ENCODE data around the gene KCNJ11. TPM values are rescaled to one million over a fixed set of nuclear protein-coding genes. Genes with fewer than 3 reads are reported as not detected.
A peak's percentile ranks its signal among the peaks of the same experiment; 100 is the strongest.

The KCNJ11 gene
- total RNA-seq, 1 donor from 2014 or later = 18.6 TPM

- no peak overlapping the region for H3K4me3 Mint-ChIP-seq
- H3K36me3 Mint-ChIP-seq = no peaks in the 10 kb centered on the region
- H3K27me3 Mint-ChIP-seq = peaks cover 4% of the 10 kb centered on the region
Measured at GRCh38 chr11:17408641-17409040, 20.2 kb upstream of the KCNJ11 start.

GRCh38 chr11:17408026-17408425 is 19.6 kb upstream of the KCNJ11 start:
- no peak for DNase-seq (ENCODE audit: extremely low spot score, unreplicated experiment)
- peaks cover 13% of the 10 kb centered on the region for H3K4me1 Mint-ChIP-seq (ENCODE audit: unreplicated experiment)
- no peak overlapping the region for H3K4me3 Mint-ChIP-seq
- H3K9me3 Mint-ChIP-seq = no peaks in the 10 kb centered on the region
- TF ChIP-seq CTCF (conservative IDR thresholded peaks at IDR 0.05) = no peak
- H3K36me3 Mint-ChIP-seq = no peaks in the 10 kb centered on the region
- peaks cover 3% of the 10 kb centered on the region for H3K27me3 Mint-ChIP-seq
- no peak overlapping the region for H3K27ac Mint-ChIP-seq

More at GRCh38 chr11:17408641-17409040, 20.2 kb upstream of the KCNJ11 start:
- Mint-ChIP-seq H3K27ac (no peak overlapping the region), H3K9me3 (no peaks in the 10 kb centered on the region), H3K4me1 (ENCODE audit: unreplicated experiment) (peaks cover 13% of the 10 kb centered on the region)
- no peak for TF ChIP-seq CTCF (conservative IDR thresholded peaks at IDR 0.05)
- DNase-seq (ENCODE audit: extremely low spot score, unreplicated experiment) = no peak

GRCh38 chr11:17407575-17407974 is 19.1 kb upstream of the KCNJ11 start:
- no peaks in the 10 kb centered on the region for H3K9me3 Mint-ChIP-seq
- H3K4me3 Mint-ChIP-seq = no peak overlapping the region
- H3K27me3 Mint-ChIP-seq = no peaks in the 10 kb centered on the region
- H3K27ac Mint-ChIP-seq = no peak overlapping the region
- no peak for DNase-seq (ENCODE audit: extremely low spot score, unreplicated experiment)
- H3K36me3 Mint-ChIP-seq = no peaks in the 10 kb centered on the region
- no peak for TF ChIP-seq CTCF (conservative IDR thresholded peaks at IDR 0.05)
- peaks cover 9% of the 10 kb centered on the region for H3K4me1 Mint-ChIP-seq (ENCODE audit: unreplicated experiment)

GRCh38 chr11:17406818-17407149 is 18.3 kb upstream of the KCNJ11 start:
- no peaks in the 10 kb centered on the region for H3K36me3 Mint-ChIP-seq
- H3K4me1 Mint-ChIP-seq (ENCODE audit: unreplicated experiment) = peaks cover 8% of the 10 kb centered on the region
- H3K27me3 Mint-ChIP-seq = no peaks in the 10 kb centered on the region
- no peak for DNase-seq (ENCODE audit: extremely low spot score, unreplicated experiment)
- H3K27ac Mint-ChIP-seq = no peak overlapping the region
- no peak for TF ChIP-seq CTCF (conservative IDR thresholded peaks at IDR 0.05)
- no peaks in the 10 kb centered on the region for H3K9me3 Mint-ChIP-seq
- H3K4me3 Mint-ChIP-seq = no peak overlapping the region

GRCh38 chr11:17406082-17406817 is 17.8 kb upstream of the KCNJ11 start:
- Mint-ChIP-seq H3K27me3 (no peaks in the 10 kb centered on the region), H3K27ac (peak overlapping the region; percentile 55), H3K4me1 (ENCODE audit: unreplicated experiment) (peaks cover 8% of the 10 kb centered on the region), H3K4me3 (no peak overlapping the region), H3K36me3 (no peaks in the 10 kb centered on the region), H3K9me3 (no peaks in the 10 kb centered on the region)
- no peak for TF ChIP-seq CTCF (conservative IDR thresholded peaks at IDR 0.05)
- DNase-seq (ENCODE audit: extremely low spot score, unreplicated experiment) = no peak

All from type B pancreatic cell (in vitro differentiated cells).